Testis (tissue), 2 donors: ENCODE measurements around the gene PCIF1.

Experiments
- POLR2A ChIP-seq: fragments of 450-650 bp; IDR thresholded peaks from one replicate; pipeline ENCODE4 v1.6.1; 2017; ENCODE audit warnings: antibody characterized with exemption, mild to moderate bottlenecking, moderate library complexity
- TF ChIP-seq, protein P1 (sequence below), 3 experiments: fragments of 450-650 bp in 2 of 3; fragments of 200-600 bp in 1 of 3; sonication (generic) in 1 of 3; IDR thresholded peaks; one replicate each; pipeline ENCODE4 v1.5.1; 2016 to 2019; ENCODE audit warnings: antibody characterized with exemption in 3 of 3, mild to moderate bottlenecking in 2 of 3, moderate library complexity in 1 of 3

DNA sequence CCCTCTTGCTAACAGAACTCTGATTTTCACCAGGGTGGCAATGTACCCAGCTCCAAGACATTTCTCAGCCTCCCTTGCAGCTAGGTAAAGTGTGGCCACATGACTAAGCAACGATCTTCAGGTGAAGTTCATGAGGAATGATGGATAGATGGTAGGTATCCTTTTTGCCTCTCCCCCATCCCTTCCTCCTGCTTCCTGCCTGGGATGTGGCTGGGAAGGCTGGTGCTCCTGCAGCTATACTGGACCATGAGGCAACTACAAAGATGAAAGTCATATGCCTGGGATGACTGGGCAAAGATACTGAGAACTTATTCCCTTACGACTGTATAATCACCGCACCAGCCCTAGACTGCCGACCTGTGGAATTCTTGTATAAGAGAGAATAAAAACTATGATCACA, 24.1 kb downstream of the PCIF1 start:
- TF ChIP-seq, protein P1, sequence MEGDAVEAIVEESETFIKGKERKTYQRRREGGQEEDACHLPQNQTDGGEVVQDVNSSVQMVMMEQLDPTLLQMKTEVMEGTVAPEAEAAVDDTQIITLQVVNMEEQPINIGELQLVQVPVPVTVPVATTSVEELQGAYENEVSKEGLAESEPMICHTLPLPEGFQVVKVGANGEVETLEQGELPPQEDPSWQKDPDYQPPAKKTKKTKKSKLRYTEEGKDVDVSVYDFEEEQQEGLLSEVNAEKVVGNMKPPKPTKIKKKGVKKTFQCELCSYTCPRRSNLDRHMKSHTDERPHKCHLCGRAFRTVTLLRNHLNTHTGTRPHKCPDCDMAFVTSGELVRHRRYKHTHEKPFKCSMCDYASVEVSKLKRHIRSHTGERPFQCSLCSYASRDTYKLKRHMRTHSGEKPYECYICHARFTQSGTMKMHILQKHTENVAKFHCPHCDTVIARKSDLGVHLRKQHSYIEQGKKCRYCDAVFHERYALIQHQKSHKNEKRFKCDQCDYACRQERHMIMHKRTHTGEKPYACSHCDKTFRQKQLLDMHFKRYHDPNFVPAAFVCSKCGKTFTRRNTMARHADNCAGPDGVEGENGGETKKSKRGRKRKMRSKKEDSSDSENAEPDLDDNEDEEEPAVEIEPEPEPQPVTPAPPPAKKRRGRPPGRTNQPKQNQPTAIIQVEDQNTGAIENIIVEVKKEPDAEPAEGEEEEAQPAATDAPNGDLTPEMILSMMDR (IDR thresholded peaks at IDR 0.05): no peak
- TF ChIP-seq POLR2A: no peak
